Transverse colon (tissue), 4 donors: ENCODE data around the gene SINHCAF. TPM values are rescaled to one million over a fixed set of nuclear protein-coding genes. Genes with fewer than 3 reads are reported as not detected.

Source experiments
- DNase-seq: peaks from one replicate; pipeline ENCODE4 v3.0.0-alpha.2; 2019
- H3K27ac ChIP-seq, 4 donors: fragments of 200-600 bp; sonication (generic); 2 replicates each; pipeline ENCODE4 v1.5.1; 2016 to 2018; ENCODE audit warnings: inconsistent platforms in 4 of 4
- H3K27me3 ChIP-seq: fragments of 200-600 bp; sonication (generic); 2 replicates; pipeline ENCODE4 v1.5.1; 2017; ENCODE audit warnings: inconsistent platforms
- H3K36me3 ChIP-seq, 4 donors: fragments of 200-600 bp; sonication (generic); 2 replicates each; pipeline ENCODE4 v1.5.1; 2017 to 2019; ENCODE audit warnings: inconsistent platforms in 4 of 4
- H3K4me1 ChIP-seq, 4 donors: fragments of 200-600 bp; sonication (generic); 2 replicates each; pipeline ENCODE4 v1.5.1; 2017 to 2020; ENCODE audit warnings: inconsistent platforms in 4 of 4
- H3K4me3 ChIP-seq, 4 donors: fragments of 200-600 bp; sonication (generic); 1 replicate in 1 of 4; 2 replicates in 3 of 4; pipeline versions ENCODE4 v1.5.1 to v1.6.1; 2017 to 2019; ENCODE audit warnings: inconsistent platforms in 4 of 4
- H3K9me3 ChIP-seq, 2 donors: fragments of 200-600 bp; sonication (generic); 2 replicates each; pipeline ENCODE4 v1.5.1; 2017 to 2019; ENCODE audit warnings: inconsistent platforms in 2 of 2
- CTCF ChIP-seq, 5 experiments: fragments of 200-600 bp in 3 of 5; fragments of 450-650 bp in 2 of 5; sonication (generic) in 3 of 5; IDR thresholded peaks; 1 replicate in 2 of 5; 2 replicates in 3 of 5; pipeline ENCODE4 v1.5.1; 2016 to 2017; ENCODE audit warnings: antibody characterized with exemption in 5 of 5, inconsistent platforms in 3 of 5, mild to moderate bottlenecking in 2 of 5, moderate library complexity in 1 of 5
- EP300 ChIP-seq: sonication (generic); formaldehyde crosslinking; IDR thresholded peaks from one replicate; pipeline ENCODE4 v1.6.1; 2017; ENCODE audit warnings: antibody characterized with exemption, low read depth
- POLR2A ChIP-seq: fragments of 450-650 bp; IDR thresholded peaks from one replicate; pipeline ENCODE4 v1.6.1; 2016; ENCODE audit warnings: antibody characterized with exemption, mild to moderate bottlenecking, moderate library complexity
- POLR2AphosphoS5 ChIP-seq, 3 donors: sonication (generic); formaldehyde crosslinking; IDR thresholded peaks; one replicate each; pipeline ENCODE4 v1.6.1; 2016; ENCODE audit warnings: antibody characterized with exemption in 3 of 3
- WGBS, 2 donors: methylation state at CpG; one replicate each; pipeline ENCODE4 v1.1.5; 2018; ENCODE audit warnings: low coverage in 1 of 2; 5-methylcytosine and 5-hydroxymethylcytosine counted together
- in situ Hi-C, 4 donors: fragments of 200-750 bp; cut with MboI; loops; one replicate each; pipeline versions ENCODE4 v1.15.0 to v1.15.1; 2017; ENCODE audit warnings: low sequenced_read_pairs in 3 of 4, low pct_ligation_motif_present in 1 of 4, low pct_unique_long_range_greater_than_20kb in 1 of 4
- intact Hi-C: fragments of 100-400 bp; cut with DNase I; formaldehyde crosslinking; loops from one replicate; pipeline ENCODE4 v1.15.1; 2023; ENCODE audit warnings: low total_unique reads
- total RNA-seq, 4 donors: library from RNA; depleted of rRNA; stranded (reverse); fragments of >200 nt; gene quantifications; one replicate each; pipeline ENCODE4 v1.1.0, GENCODE V29; 2016

The SINHCAF gene
- total RNA-seq, 4 donors from 2014 or later: 16.8 to 135 (median 64.8) TPM

DNA sequence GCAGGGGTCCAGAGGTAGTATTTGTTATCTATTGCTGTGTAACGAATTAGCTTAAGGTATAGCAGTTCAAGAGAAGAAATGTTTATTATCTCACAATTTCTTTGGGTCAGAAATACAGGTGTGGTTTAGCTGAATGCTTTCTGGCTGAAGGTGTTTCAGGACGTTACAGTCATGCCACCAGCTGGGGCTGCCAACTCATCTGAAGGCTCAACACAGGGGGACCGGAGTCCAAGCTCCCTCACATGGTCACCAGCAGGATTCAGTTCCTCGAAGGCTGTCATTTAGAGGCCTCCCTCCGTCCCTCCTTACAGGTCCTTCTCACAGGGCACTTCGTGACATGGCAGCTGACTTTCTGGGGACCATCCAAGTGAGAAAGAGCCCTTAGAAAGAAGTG lies 37.5 kb upstream of the SINHCAF start:
- no peak for DNase-seq
- TF ChIP-seq CTCF (IDR thresholded peaks at IDR 0.05): no peak
- TF ChIP-seq POLR2AphosphoS5 (IDR thresholded peaks at IDR 0.05): no peak
- peaks cover 4 to 19% (median 13%) of the 10 kb centered on the region in 4 donors for H3K4me1 ChIP-seq
- H3K27ac ChIP-seq: peak overlapping the region; percentile 65 to 80 (median 74)
- H3K36me3 ChIP-seq: no peaks in the 10 kb centered on the region
- intact Hi-C loops: no loop called here
- H3K9me3 ChIP-seq: no peaks in the 10 kb centered on the region
- no peaks in the 10 kb centered on the region for H3K27me3 ChIP-seq
- no peak overlapping the region for H3K4me3 ChIP-seq
- in situ Hi-C loops: no loop called here
- 44% methylated on average over 6 of the region's 6 CpGs; no CpG with 5 or more reads in 1 of the 2 donors for WGBS, 2 donors

DNA sequence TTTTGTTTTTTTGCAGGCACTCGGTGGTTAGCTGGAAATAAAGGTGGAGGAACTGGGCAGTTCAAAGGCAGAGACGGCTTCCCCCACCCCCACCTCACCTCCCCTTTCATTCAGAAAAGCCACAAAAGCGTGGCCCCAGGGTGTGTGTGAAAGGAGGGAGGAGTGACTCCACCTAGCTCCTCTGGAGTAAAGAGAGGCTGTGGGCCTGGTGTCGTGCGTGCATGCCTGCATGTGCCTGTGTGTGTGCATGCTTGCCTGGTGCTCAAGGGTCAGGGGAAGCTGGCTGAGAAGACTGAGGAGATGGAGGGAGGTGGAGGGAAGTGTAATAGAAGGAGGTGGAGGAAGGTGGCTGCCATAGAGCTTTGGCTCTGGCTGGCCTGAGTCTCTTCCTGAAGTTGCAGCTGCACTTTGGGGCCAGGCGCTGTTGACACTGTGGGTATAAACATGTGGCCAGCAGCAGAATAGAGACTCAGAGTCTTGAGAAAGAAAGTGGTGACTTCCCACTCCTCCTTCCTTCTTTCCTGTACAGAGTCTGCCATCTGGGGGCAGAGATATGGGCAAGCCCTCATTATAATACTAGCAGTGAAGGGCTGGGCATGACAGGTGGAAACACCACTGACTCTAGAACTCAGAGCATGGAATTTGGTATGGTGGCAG lies 36.9 kb upstream of the SINHCAF start:
- H3K4me3 ChIP-seq: peak overlapping the region in 1 of 4 donors; percentile 21
- peak; percentile 65 for DNase-seq
- in situ Hi-C loops: no loop called here
- TF ChIP-seq CTCF (IDR thresholded peaks at IDR 0.05) (peak in 3 of 5 experiments; percentile 16 to 30 (median 18)), EP300 (no peak), POLR2A (peak; percentile 22)
- no peaks in the 10 kb centered on the region for H3K36me3 ChIP-seq
- intact Hi-C loops: no loop called here
- H3K27ac ChIP-seq: peak overlapping the region; percentile 65 to 80 (median 74)
- H3K4me1 ChIP-seq: peaks cover 4 to 19% (median 13%) of the 10 kb centered on the region in 4 donors
- H3K27me3 ChIP-seq: no peaks in the 10 kb centered on the region
- H3K9me3 ChIP-seq: no peaks in the 10 kb centered on the region
- WGBS, 2 donors: 10 to 28% methylated on average over 2 to 6 of the region's 6 CpGs

DNA sequence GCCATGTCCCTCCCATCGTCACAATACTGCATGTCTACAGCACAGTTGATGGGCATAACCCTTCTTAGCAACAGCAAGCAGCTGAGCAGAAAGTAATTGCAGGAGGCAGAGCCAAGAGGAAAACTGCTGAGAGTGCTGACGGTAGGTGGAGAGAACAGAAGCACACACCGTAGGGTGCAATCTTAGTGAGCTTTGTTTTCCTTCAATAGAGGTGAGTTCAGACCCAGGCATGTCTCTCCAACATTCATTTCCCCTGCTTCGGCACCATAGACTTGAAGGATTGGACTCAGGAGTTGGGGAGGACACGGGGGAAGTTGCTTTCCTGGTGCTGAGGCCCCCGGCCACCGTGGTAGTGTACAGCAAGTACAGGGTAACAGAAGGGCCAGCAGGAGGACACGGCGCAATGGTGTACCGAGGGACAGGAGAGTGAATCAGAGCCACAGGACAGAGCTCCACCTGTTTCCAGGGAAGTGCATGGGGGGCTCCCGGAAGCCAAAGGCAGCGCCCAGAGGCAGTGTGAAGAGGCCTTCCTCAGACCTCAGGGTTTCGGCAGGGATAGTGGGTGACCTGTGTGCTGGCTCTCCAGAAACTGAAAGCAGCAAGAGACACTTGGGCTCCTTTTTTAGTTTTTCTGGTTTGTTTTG lies 36.3 kb upstream of the SINHCAF start:
- TF ChIP-seq CTCF (IDR thresholded peaks at IDR 0.05): peak in 1 of 5 experiments; percentile 25
- TF ChIP-seq POLR2A: peak; percentile 54
- no peak for TF ChIP-seq EP300
- peak in 2 of 3 donors; percentile 50 to 76 for TF ChIP-seq POLR2AphosphoS5 (IDR thresholded peaks at IDR 0.05)
- H3K9me3 ChIP-seq: no peaks in the 10 kb centered on the region
- 31 to 34% methylated on average over 2 to 13 of the region's 13 CpGs for WGBS, 2 donors
- H3K36me3 ChIP-seq: no peaks in the 10 kb centered on the region
- H3K4me1 ChIP-seq: peaks cover 4 to 19% (median 13%) of the 10 kb centered on the region in 4 donors
- in situ Hi-C loops (no loop called here), intact Hi-C loops (no loop called here)
- peak overlapping the region in 1 of 4 donors; percentile 21 for H3K4me3 ChIP-seq
- H3K27ac ChIP-seq: peak overlapping the region; percentile 65 to 80 (median 74)
- peak; percentile 58 for DNase-seq
- H3K27me3 ChIP-seq: no peaks in the 10 kb centered on the region

- Histone ChIP-seq H3K27ac (peak overlapping the region; percentile 65 to 80 (median 74)), H3K36me3 (no peaks in the 10 kb centered on the region), H3K4me3 (no peak overlapping the region), H3K9me3 (no peaks in the 10 kb centered on the region), H3K4me1 (peaks cover 4 to 19% (median 13%) of the 10 kb centered on the region in 4 donors), H3K27me3 (no peaks in the 10 kb centered on the region)
- intact Hi-C loops: no loop called here
- WGBS, 2 donors: 78 to 81% methylated on average over 14 of the region's 14 CpGs
- in situ Hi-C loops: no loop called here
- no peak for DNase-seq
- TF ChIP-seq CTCF (IDR thresholded peaks at IDR 0.05) (no peak), EP300 (no peak), POLR2AphosphoS5 (IDR thresholded peaks at IDR 0.05) (no peak), POLR2A (no peak)
These were observed 35.8 kb upstream of the SINHCAF start for GRCh38 chr12:31361730-31362114.
